ENCODE results near the gene RNF144B.

The RNF144B gene

GRCh38 chr6:18507018-18507415 lies 119.9 kb downstream of the RNF144B start:
- no peak overlapping the region for H3K4me3 ChIP-seq (ENCODE audit: low read depth, low read length)

GRCh38 chr6:18507561-18507960 lies 120.4 kb downstream of the RNF144B start:
- H3K4me3 ChIP-seq (ENCODE audit: low read depth, low read length) = no peak overlapping the region

DNA sequence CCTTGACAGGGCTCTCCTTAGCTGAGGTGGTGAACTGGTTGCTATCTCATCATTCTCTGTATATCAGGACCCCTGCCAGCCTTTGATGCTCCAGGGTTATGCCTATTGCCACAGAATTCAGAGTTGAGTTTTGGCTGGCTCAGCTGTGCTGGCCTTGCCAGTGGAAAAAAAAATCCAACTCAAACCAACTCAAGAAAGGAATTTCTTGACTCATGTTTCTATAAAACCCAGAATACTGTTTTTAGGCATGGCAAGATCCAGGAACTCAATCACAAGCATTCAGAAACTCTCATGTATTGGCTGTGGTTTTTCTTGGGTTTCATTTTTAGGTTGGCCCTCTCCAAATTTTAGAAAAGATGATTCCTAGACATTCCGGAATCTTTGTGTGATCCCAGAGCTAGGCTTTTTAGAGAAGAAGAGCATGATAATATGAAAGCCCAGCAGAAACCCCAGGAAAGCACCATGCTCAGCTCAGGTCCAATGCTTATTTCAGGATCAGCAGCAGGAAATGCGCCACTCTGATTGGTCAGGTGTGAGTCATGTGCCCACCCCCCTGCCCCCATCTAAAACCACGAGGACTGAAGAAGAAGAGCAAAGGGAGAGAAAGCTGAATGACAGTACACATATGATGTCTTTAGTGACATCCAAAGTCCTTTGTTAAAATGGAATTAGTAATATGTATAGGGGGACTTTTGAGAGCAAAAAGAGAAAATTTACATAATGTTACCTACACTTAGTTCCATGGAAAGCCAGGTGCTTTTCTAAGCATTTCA lies 122.9 kb downstream of the RNF144B start:
- no peak overlapping the region for H3K4me3 ChIP-seq (ENCODE audit: low read depth, low read length)

DNA sequence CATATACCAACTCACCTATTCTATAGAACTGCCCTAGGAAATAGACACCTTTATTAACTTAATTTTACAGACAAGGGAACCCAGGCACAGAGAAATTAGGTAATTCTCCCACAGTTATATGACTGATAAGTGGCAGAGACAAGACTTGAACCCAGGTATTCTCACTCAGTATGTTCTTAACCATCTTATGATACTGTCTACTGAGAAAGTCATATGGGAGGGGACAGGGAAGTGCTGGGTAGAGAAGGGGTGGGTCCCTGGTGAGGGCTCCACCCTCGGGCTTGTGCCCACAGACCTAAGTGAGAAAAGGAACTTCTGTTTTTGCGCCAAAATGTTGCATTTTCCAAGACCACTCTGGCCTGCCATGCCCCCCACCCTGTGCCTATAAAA lies 123.5 kb downstream of the RNF144B start:
- H3K4me3 ChIP-seq (ENCODE audit: low read depth, low read length) = no peak overlapping the region

DNA sequence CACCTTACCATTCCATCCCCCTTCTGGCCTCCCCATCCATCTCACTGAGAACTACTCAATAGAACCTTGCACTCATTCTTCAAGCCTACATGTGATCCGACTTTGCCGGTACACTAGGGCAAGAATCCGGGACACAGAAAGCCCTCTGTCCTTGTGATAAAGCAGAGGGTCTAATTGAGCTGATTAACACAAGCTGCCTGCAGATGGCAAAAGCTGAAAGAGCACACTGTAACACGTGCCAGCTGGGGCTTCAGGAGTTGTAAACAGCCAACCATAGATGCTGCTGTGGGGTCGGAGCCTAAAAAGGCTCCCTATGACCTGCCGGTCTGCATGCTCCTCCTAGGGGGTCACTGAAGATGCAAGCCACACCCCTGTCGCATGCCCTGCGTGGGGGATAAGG lies 124.1 kb downstream of the RNF144B start:
- no peak overlapping the region for H3K4me3 ChIP-seq (ENCODE audit: low read depth, low read length)

- H3K4me3 ChIP-seq (ENCODE audit: low read depth, low read length) = no peak overlapping the region
These were observed 126.2 kb downstream of the RNF144B start for GRCh38 chr6:18513253-18513798.

- H3K4me3 ChIP-seq (ENCODE audit: low read depth, low read length) = no peak overlapping the region
These were observed 127.0 kb downstream of the RNF144B start for GRCh38 chr6:18514180-18514579.

DNA sequence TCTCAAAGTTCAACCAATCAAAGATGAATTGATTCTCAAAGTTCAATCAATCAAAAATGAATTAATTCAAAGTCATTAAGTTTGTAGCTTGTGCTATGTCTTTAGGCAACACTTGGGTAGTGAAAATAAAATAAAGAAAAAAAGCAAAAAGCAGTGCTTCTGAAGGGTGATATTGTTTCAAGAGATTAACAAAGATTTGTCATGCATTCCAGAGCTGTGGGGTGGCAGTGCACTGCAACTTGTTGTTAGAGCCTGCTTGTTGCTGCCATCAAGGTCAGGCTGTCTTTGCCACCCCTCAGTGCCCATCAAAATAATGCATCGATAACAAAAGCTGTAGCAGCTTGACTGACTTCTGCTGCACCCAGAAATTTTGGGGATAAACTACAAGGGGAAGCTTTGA lies 128.6 kb downstream of the RNF144B start:
- H3K4me3 ChIP-seq (ENCODE audit: low read depth, low read length) = no peak overlapping the region

Measured in iPS-11a (cell line).